Stimulated activated naive CD8-positive, alpha-beta T cell treated with anti-CD3 and anti-CD28 coated beads, Interleukin-15, amount 100 ng/mL, for 72 hours (primary cell): ENCODE data around the gene SLC47A2.
"Not testable (repeated sequence)": the region's sequence is repeated elsewhere in the genome, so short reads cannot be mapped to it uniquely, and the experiment has no call there.

Experiments
- ATAC-seq: fragments of 150-1000 bp; cut with Tn5 transposase; 2 replicates; pipeline ENCODE4 v1.10.0; 2021; ENCODE audit warnings: mild to moderate bottlenecking, moderate library complexity
- DNase-seq, 2 donors: peaks; one replicate each; pipeline ENCODE4 v3.0.0; 2021 to 2022
- H3K27ac Mint-ChIP-seq, 2 donors: one replicate each; pipeline ENCODE4 v1.8.0; 2022; ENCODE audit warnings: mild to moderate bottlenecking in 2 of 2, mixed read lengths in 2 of 2, moderate library complexity in 2 of 2
- H3K27me3 Mint-ChIP-seq: one replicate; pipeline ENCODE4 v1.8.0; 2022; ENCODE audit warnings: mixed read lengths
- H3K4me1 Mint-ChIP-seq: one replicate; pipeline ENCODE4 v1.8.0; 2022; ENCODE audit warnings: mild to moderate bottlenecking, mixed read lengths
- H3K4me3 Mint-ChIP-seq, 2 donors: one replicate each; pipeline ENCODE4 v1.8.0; 2022; ENCODE audit warnings: mild to moderate bottlenecking in 2 of 2, mixed read lengths in 2 of 2, moderate library complexity in 1 of 2
- H3K9me3 Mint-ChIP-seq, 2 donors: one replicate each; pipeline ENCODE4 v1.8.0; 2022; ENCODE audit warnings: mixed read lengths in 2 of 2

Gene SLC47A2

DNA sequence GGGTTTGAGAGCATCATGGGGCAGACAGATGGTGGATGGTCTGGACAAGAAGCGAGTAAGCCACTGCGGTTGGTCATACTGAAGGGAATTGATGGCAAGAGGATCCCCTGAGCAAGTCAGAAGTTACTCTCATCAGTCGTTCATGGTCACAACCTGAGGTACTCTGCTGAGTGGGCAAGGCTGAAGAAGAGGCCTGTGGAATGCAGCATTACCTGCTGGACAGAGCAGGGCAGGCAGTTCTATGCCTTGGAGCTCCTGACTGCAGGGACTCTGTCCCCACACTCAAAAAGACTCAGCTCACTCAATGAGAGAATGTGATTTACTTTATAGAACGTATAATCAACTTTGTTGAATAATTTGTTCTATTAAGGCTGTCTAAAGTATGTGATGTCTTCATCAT lies 39.5 kb downstream of the SLC47A2 start:
- Mint-ChIP-seq H3K9me3 (no peaks in the 10 kb centered on the region), H3K4me3 (no peak overlapping the region), H3K27ac (no peak overlapping the region), H3K4me1 (no peaks in the 10 kb centered on the region), H3K27me3 (no peaks in the 10 kb centered on the region)
- ATAC-seq (no peak), DNase-seq (no peak)

DNA sequence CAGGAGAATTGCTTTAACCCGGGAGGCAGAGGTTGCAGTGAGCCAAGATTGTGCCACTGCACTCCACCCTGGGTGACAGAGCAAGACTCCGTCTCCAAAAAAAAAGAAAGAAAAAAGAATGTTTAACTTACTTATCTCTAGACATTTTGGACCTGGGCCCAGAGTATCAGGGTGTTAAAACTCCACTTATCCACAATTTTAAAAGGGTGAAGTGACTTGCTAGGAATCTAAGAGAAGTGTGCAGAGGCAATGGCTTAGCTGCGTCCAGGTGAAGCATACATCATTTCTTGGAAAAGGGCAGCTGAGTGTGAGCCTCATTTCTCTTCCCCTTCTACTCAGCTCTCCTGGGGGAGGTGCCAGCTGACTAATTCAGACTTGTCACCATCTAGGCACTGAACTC lies 42.8 kb downstream of the SLC47A2 start:
- ATAC-seq: no peak
- H3K4me1 Mint-ChIP-seq: no peaks in the 10 kb centered on the region
- no peak overlapping the region for H3K27ac Mint-ChIP-seq
- no peaks in the 10 kb centered on the region for H3K9me3 Mint-ChIP-seq
- no peak for DNase-seq
- no peak overlapping the region for H3K4me3 Mint-ChIP-seq
- no peaks in the 10 kb centered on the region for H3K27me3 Mint-ChIP-seq

DNA sequence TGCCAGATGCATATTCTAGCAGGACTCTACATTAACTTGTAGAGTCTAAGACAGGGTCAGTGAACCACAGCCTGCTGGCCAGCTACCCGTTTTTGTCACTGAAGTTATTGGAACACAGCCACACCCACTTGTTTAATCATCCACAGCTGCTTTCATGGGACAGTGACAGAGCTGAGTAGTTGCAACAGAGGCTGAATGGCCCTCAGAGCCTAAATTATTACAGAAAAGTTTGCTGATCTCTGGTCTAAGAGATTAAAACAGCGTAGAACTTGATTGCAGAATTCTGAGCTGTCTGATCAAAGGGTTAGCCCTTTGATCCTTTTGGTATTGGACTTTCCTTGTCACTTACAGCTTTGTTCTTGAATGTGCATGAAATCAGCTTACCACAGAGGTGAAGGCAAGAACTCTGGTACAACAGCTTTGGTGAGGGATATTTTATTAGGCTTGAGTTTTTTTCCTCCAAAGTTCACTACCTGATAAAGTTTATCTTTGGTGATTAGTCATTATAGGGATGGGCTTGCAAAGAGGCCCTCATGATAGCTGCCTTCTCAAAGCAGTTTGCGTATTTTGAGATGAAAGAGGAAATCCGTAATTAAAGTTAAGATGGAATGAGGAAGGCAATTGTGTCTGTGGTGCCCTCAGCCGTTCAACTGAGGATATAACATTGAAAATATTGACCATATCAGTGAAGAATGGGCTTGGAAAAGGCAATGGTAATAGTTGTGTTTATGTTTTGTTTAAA lies 44.2 kb downstream of the SLC47A2 start:
- H3K27ac Mint-ChIP-seq: no peak overlapping the region
- no peaks in the 10 kb centered on the region for H3K4me1 Mint-ChIP-seq
- no peak for ATAC-seq
- H3K27me3 Mint-ChIP-seq: no peaks in the 10 kb centered on the region
- H3K9me3 Mint-ChIP-seq: no peaks in the 10 kb centered on the region
- no peak overlapping the region for H3K4me3 Mint-ChIP-seq
- DNase-seq: no peak

DNA sequence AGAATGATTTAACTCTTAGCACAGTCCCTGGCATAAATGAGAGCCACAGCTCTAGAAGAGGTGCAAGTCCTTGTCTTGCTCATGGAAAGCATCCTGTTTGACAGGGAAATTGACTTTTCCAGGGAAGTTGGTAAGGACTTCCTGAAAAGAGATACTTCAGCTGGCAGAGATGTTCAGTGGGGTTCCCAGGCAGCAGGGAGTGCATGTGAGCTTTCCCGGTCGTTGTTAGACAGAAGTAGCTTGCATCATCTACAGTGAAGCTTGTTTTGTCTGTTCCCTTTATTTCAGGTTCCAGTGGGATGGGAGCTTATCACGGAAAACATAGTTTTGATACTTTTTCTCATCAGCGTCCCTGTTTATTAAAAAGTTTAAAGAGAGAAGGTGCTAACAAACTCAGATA lies 45.0 kb downstream of the SLC47A2 start:
- H3K27ac Mint-ChIP-seq: no peak overlapping the region
- H3K4me3 Mint-ChIP-seq: no peak overlapping the region
- H3K9me3 Mint-ChIP-seq: no peaks in the 10 kb centered on the region
- DNase-seq (no peak), ATAC-seq (no peak)
- no peaks in the 10 kb centered on the region for H3K4me1 Mint-ChIP-seq
- no peaks in the 10 kb centered on the region for H3K27me3 Mint-ChIP-seq

DNA sequence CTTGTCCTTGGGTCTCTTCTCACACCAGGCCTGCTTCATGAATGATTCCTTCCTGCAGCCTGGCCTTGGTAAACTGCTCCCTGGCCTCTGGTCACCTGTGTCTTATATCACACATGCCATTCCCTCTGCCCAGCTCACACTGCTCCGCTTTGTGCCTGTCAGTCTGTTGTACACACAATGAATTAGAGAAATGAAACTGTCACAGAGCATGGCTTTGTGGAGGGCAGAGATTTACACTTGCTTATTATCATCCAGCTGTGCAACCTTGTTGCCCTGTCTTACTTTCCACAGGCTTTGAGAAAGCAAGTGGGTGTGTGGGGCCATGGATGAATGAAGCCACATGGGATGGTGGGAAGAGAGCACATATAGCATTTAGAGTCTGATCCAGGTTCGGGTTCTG lies 45.5 kb downstream of the SLC47A2 start:
- ATAC-seq (no peak), DNase-seq (no peak)
- Mint-ChIP-seq H3K27me3 (no peaks in the 10 kb centered on the region), H3K27ac (peak overlapping the region in 1 of 2 donors; percentile 22), H3K4me1 (no peaks in the 10 kb centered on the region), H3K4me3 (no peak overlapping the region), H3K9me3 (no peaks in the 10 kb centered on the region)

DNA sequence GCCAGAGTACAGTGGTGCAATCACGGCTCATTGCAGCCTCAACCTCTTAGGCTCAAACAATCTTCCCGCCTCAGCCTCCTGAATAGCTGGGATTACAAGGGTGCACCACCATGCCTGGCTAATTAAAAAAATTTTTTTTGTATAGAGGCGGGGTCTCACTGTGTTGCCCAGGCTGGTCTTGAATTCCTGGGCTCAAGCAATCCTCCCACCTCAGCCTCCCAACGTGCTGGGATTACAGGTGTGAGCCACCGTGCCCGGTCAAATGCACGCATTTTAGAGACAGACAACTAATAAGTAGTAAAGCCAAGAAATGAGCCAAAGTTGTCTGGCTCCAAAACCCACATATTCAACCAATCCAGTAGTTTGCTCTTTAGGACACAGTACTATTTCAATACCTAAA lies 46.7 kb downstream of the SLC47A2 start:
- H3K27ac Mint-ChIP-seq, H3K4me3 Mint-ChIP-seq, ATAC-seq, DNase-seq, H3K9me3 Mint-ChIP-seq, H3K4me1 Mint-ChIP-seq, H3K27me3 Mint-ChIP-seq: not testable (repeated sequence)

DNA sequence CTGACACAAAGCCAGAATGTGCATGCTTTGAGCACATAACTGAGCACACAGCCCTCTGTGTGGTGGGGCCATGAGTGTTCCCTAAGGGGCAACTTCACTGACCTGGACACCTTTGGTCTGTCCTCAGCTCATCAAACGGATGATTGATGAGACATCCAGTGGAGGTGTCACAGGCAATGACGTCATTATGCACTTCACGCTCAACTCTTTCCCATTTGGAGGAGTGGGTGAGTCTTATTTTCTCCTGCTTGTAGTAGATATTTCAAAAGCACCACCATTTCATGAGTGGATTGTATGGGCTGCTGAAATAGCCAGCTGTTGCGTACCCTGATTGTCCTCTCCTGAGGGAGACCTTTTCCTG lies 51.6 kb downstream of the SLC47A2 start:
- Mint-ChIP-seq H3K9me3 (no peaks in the 10 kb centered on the region), H3K4me3 (no peak overlapping the region), H3K4me1 (no peaks in the 10 kb centered on the region), H3K27ac (peak overlapping the region in 1 of 2 donors; percentile 37), H3K27me3 (no peaks in the 10 kb centered on the region)
- ATAC-seq: no peak
- no peak for DNase-seq

DNA sequence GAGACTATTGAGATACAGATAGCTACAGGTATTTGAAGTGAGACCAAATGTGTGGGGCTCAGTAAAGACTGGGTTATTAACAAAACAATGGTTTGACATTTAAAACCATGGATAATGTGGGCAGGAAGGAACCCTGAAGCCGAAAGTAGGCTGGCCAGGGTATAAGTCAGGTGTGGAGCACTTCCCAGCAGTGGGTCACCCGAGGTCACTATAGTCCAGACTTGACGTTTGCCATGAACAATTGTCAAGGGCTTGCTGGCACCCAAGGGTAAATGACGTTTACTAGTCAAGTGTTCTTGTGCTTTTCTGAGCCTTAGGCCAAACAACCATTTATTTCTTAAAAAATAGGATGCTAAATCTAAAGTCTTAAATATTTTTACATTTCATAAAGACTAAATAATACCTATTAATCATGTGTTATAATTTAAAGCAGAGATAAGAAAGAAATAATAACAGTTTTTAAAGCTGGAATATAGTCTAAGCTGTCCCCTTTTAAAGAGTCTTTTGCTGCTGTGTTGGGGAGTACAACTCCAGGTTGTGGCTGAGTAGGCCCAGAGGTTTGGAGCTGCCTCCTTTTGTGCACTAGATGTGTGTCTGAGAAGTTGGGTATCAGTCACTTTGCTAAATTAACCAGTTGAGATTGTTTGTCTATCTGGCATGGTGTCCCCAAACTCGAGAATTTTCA lies 52.1 kb downstream of the SLC47A2 start:
- no peak overlapping the region for H3K27ac Mint-ChIP-seq
- no peak overlapping the region for H3K4me3 Mint-ChIP-seq
- no peaks in the 10 kb centered on the region for H3K27me3 Mint-ChIP-seq
- no peak for DNase-seq
- no peaks in the 10 kb centered on the region for H3K4me1 Mint-ChIP-seq
- ATAC-seq: no peak
- H3K9me3 Mint-ChIP-seq: no peaks in the 10 kb centered on the region

DNA sequence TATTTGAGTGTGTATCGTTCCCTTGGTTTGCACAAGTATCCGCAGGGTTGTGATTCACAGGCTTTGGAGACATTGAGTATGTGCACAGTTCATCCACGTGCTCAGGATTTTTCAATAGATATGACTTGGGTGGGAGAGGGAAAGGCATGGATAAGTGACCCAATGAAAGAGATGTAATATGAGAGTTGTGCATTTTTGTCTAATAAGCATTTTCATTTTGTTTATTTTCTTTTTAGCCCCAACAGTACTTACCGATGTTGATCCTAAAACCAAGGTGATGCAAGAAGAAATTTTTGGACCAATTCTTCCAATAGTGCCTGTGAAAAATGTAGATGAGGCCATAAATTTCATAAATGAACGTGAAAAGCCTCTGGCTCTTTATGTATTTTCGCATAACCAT lies 53.3 kb downstream of the SLC47A2 start:
- no peaks in the 10 kb centered on the region for H3K4me1 Mint-ChIP-seq
- no peaks in the 10 kb centered on the region for H3K27me3 Mint-ChIP-seq
- DNase-seq (no peak), ATAC-seq (no peak)
- no peaks in the 10 kb centered on the region for H3K9me3 Mint-ChIP-seq
- H3K4me3 Mint-ChIP-seq: no peak overlapping the region
- peak overlapping the region in 1 of 2 donors; percentile 25 for H3K27ac Mint-ChIP-seq

DNA sequence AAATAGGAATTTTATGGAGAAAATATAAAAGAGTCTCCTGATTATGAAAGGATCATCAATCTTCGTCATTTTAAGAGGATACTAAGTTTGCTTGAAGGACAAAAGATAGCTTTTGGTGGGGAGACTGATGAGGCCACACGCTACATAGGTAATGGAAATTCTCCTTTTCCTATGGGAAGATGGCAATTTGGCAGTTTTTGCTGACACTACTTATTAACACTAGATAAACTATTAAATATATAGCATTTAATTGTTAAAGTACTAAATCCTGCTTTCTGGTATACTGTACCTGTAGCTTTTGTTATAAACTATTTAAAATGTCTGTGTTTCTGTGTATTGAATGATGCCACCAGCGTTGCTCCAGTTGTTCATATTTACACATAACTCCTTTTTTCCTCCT lies 55.3 kb downstream of the SLC47A2 start:
- ATAC-seq: no peak
- H3K4me3 Mint-ChIP-seq: no peak overlapping the region
- H3K27me3 Mint-ChIP-seq: no peaks in the 10 kb centered on the region
- no peak overlapping the region for H3K27ac Mint-ChIP-seq
- H3K9me3 Mint-ChIP-seq: no peaks in the 10 kb centered on the region
- no peaks in the 10 kb centered on the region for H3K4me1 Mint-ChIP-seq
- DNase-seq: no peak

DNA sequence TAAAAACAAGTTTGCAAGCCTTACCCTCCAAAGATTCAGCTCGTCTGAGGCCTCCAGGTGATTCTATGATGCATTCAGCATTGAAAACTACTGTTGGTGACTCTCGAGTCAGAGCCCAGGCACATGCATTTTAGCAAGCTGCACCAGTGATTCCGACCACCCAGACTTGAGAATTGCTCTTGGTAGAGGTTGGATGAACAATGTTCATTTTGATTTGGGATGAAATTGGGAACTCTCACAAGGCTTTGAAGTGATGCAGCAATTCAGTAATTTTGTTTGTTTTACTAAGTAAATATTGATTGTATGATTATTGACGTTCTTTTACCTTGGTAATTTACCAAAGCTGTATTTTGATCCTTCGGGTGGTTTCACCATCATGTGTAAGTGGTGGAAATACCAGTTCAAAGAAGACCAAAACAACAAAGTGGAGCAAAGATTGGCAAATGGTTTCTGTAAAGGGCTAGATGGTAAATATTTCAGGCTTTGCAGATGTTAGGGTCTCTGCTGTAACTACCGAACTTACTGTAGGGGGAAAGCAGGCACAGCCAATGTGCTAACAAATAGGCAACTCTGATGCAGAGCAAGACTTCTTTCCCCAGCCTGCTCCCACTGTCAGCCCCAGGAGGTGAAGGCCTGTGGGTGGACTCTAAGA lies 56.0 kb downstream of the SLC47A2 start:
- ATAC-seq (no peak), DNase-seq (no peak)
- Mint-ChIP-seq H3K4me1 (no peaks in the 10 kb centered on the region), H3K9me3 (no peaks in the 10 kb centered on the region), H3K27me3 (no peaks in the 10 kb centered on the region), H3K27ac (no peak overlapping the region), H3K4me3 (no peak overlapping the region)

DNA sequence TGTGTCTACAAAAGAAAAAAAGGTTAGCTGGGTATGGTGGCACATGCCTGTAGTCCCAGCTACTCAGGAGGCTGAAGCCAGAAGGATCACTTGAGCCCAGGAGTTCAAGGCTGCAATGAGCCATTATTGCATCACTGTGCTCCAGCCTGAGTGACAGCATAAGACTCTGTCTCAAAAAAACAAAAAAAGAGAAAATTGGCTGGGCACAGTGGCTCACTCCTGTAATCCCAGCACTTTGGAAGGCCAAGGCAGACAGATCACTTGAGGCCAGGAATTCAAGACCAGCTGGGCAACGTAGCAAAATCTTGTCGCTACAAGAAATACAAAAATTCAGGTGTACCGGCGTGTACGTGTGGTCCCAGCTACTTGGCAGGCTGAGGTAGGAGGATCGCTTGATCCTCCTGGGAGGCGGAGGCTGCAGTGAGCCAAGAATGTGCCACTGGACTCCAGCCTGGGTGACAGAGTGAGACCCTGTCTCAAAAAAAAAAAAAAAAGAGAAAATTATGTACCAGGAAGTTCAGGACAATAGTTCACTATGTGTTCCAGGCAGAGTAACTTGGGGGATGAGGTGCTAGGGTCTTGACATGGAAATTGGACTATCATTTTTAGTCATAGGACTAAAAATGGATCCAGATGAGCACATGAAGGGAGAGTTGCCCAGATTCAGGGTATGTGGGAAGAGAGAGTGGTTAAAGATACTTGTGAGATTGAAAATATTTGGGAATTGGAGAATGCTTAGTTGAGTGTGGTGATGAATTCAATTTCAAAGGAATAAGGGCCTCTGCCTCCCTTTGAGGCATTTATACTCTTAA lies 56.8 kb downstream of the SLC47A2 start:
- no peaks in the 10 kb centered on the region for H3K27me3 Mint-ChIP-seq
- DNase-seq: no peak
- no peaks in the 10 kb centered on the region for H3K4me1 Mint-ChIP-seq
- ATAC-seq: no peak
- no peaks in the 10 kb centered on the region for H3K9me3 Mint-ChIP-seq
- no peak overlapping the region for H3K4me3 Mint-ChIP-seq
- H3K27ac Mint-ChIP-seq: no peak overlapping the region

DNA sequence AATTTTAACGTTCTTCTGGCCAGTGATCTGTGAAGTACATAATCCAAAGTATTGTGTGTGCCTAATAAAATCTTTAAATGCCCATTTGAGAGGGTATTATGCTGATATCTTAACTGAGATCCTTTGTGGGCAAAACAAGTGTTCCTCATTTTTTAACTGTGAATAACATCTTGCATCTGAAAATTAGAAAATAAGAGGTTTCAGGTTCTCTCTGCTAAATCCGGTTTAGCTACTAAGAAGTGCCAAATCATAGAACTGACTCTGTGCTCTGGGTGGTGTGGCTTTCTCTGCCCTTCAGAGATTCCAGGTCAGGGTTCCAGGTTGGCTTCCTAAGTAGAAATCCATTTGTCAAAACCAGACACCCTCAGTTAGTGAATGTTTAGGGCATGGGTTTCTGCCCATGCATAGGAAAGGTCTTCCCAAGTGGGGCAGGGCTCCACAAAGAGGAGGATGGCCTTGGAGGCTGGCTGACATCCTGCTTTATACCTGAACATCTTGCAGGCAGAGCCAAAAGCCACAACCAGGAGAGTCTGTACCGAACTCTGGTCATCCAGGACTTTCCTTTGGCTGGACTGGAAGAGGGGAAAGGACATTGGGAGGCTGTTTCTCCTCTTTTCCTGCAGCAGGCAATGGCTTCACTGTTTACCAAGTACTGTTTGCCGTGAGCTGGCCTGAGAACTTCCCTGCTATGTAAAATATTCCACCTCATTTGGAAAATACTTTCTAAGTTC lies 59.4 kb downstream of the SLC47A2 start:
- no peak for DNase-seq
- ATAC-seq: no peak
- no peaks in the 10 kb centered on the region for H3K9me3 Mint-ChIP-seq
- H3K27me3 Mint-ChIP-seq: no peaks in the 10 kb centered on the region
- peaks cover 4% of the 10 kb centered on the region for H3K4me1 Mint-ChIP-seq
- H3K27ac Mint-ChIP-seq: no peak overlapping the region
- no peak overlapping the region for H3K4me3 Mint-ChIP-seq

DNA sequence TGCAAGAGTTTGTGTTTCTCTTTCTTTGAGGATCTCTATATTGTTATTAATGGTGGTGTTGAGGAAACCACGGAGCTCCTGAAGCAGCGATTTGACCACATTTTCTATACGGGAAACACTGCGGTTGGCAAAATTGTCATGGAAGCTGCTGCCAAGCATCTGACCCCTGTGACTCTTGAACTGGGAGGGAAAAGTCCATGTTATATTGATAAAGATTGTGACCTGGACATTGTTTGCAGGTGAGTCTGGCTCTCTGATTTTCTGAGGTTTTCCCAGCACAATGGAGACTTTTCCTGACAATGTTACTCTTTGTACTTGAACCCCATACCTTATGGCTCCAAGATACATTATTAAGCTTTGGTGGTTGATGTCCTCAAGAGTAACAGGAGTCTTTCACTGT lies 60.0 kb downstream of the SLC47A2 start:
- DNase-seq: no peak
- H3K27me3 Mint-ChIP-seq: no peaks in the 10 kb centered on the region
- no peak overlapping the region for H3K4me3 Mint-ChIP-seq
- no peaks in the 10 kb centered on the region for H3K9me3 Mint-ChIP-seq
- H3K4me1 Mint-ChIP-seq: peaks cover 8% of the 10 kb centered on the region
- H3K27ac Mint-ChIP-seq: no peak overlapping the region
- no peak for ATAC-seq

DNA sequence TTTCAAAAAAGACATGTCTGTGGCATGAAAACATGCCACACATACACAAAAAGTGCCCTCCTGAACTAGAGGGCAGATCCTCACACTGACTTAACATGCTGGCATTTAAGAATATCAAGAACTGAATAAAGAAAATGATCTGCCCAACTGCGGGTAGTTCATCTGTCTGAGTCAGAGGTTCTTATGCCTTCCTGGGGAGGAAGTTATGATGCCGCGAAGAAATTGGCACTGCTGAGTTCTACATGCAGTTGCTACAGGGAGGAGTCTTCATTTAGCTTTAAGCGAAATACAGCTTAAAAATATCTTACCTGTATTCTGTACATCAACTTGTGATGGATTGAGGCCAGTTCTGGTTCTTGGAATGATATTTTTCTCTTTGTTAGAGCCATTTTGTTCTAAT lies 61.5 kb downstream of the SLC47A2 start:
- ATAC-seq (no peak), DNase-seq (no peak)
- H3K27ac Mint-ChIP-seq: no peak overlapping the region
- H3K4me1 Mint-ChIP-seq: peaks cover 19% of the 10 kb centered on the region
- H3K27me3 Mint-ChIP-seq: no peaks in the 10 kb centered on the region
- no peak overlapping the region for H3K4me3 Mint-ChIP-seq
- H3K9me3 Mint-ChIP-seq: no peaks in the 10 kb centered on the region
